Loucy (cell line): Measurements from ENCODE around the gene NDRG3.

Experiments
- EZH2phosphoT487 ChIP-seq: fragments of 200-600 bp; IDR thresholded peaks from 2 replicates; pipeline ENCODE4 v1.6.1; 2018; ENCODE audit warnings: antibody characterized with exemption, mild to moderate bottlenecking, moderate library complexity, borderline replicate concordance
- TF ChIP-seq, protein P1 (sequence below): fragments of 200-600 bp; sonication (generic); conservative IDR thresholded peaks from 2 replicates; pipeline ENCODE4 v1.5.1; 2014; ENCODE audit warnings: mild to moderate bottlenecking, antibody characterized with exemption, low read length

DNA sequence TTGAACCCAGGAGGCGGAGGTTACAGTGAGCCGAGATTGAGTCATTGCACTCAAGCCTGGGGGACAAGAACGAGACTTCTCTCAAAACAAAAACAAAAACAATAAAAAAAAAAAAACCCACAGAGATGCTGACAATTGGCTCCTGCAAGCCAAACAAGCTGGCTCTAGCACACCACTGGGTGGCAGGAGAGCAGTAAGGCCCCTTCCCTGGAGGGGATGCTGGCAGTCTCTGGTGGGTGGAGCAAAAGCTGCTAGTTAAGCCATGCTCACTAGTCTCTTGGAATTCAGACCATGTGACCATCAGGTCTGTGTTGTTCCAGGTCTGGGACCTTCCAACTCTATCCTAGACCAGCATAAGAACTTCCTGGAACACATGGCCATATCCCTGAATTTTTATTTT, 46.5 kb upstream of the NDRG3 start:
- no peak for TF ChIP-seq EZH2phosphoT487
- TF ChIP-seq, protein P1, sequence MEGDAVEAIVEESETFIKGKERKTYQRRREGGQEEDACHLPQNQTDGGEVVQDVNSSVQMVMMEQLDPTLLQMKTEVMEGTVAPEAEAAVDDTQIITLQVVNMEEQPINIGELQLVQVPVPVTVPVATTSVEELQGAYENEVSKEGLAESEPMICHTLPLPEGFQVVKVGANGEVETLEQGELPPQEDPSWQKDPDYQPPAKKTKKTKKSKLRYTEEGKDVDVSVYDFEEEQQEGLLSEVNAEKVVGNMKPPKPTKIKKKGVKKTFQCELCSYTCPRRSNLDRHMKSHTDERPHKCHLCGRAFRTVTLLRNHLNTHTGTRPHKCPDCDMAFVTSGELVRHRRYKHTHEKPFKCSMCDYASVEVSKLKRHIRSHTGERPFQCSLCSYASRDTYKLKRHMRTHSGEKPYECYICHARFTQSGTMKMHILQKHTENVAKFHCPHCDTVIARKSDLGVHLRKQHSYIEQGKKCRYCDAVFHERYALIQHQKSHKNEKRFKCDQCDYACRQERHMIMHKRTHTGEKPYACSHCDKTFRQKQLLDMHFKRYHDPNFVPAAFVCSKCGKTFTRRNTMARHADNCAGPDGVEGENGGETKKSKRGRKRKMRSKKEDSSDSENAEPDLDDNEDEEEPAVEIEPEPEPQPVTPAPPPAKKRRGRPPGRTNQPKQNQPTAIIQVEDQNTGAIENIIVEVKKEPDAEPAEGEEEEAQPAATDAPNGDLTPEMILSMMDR: peak; percentile 39; the same call in 1 of the 2 replicates
